Endothelial cell of umbilical vein (primary cell): Measurements from ENCODE around the gene CCNI. TPM values are rescaled to one million over a fixed set of nuclear protein-coding genes. Genes with fewer than 3 reads are reported as not detected.

Experiments
- BruUV-seq: library from RNA; stranded (reverse); fragments of 400-500 nt; replicated peaks from 2 replicates; lab custom pipeline; 2021; lab: Mats Ljungman, UMichigan
- CTCF ChIA-PET: fragments of 300-600, 350-600 bp; sonication (Branson Sonifier 250); formaldehyde crosslinking; loops from one replicate; lab custom pipeline; 2021; ENCODE audit warnings: antibody characterized with exemption, inconsistent platforms; lab: Charles Lee
- POLR2A ChIA-PET: fragments of 300-600, 350-600 bp; sonication (Branson Sonifier 250); formaldehyde crosslinking; loops from one replicate; lab custom pipeline; 2021; ENCODE audit warnings: antibody characterized with exemption, inconsistent platforms; lab: Charles Lee
- DNase-seq: peaks from one replicate; pipeline ENCODE4 v3.0.0-alpha.2; 2011; ENCODE audit warnings: low read depth, low spot score
- FAIRE-seq: peaks from 2 replicates; lab custom pipeline; 2011; peaks lifted over from hg19 to GRCh38; lab: Jason Lieb, UNC
- H2AFZ ChIP-seq: 2 replicates; pipeline ENCODE4 v1.6.0; 2012; ENCODE audit warnings: low read depth, low read length, control low read depth, inconsistent platforms
- H3K27ac ChIP-seq: 2 replicates; pipeline ENCODE4 v1.5.1; 2011; ENCODE audit warnings: low read depth, mild to moderate bottlenecking, control low read depth, low read length, moderate library complexity; ENCODE audit not compliant: insufficient read depth
- H3K27me3 ChIP-seq, 2 experiments: 2 replicates each; pipeline versions ENCODE4 v1.6.0 to v1.6.1; 2011; ENCODE audit warnings: low read length in 2 of 2, mixed read lengths in 1 of 2; ENCODE audit not compliant: control insufficient read depth in 2 of 2, insufficient read depth in 2 of 2
- H3K36me3 ChIP-seq, 2 experiments: 2 replicates in 1 of 2; 3 replicates in 1 of 2; pipeline ENCODE4 v1.5.1; 2011; ENCODE audit warnings: low read length in 2 of 2, mild to moderate bottlenecking in 1 of 2, moderate library complexity in 1 of 2; ENCODE audit not compliant: control insufficient read depth in 2 of 2, insufficient read depth in 2 of 2; ENCODE audit errors: extremely low read depth in 1 of 2
- H3K4me1 ChIP-seq: 3 replicates; pipeline ENCODE4 v1.5.1; 2011; ENCODE audit warnings: mild to moderate bottlenecking, low read length; ENCODE audit not compliant: control insufficient read depth, insufficient read depth; ENCODE audit errors: extremely low read depth
- H3K4me2 ChIP-seq: 2 replicates; pipeline ENCODE4 v1.6.1; 2011; ENCODE audit warnings: low read length, control low read depth, mixed read lengths; ENCODE audit not compliant: insufficient read depth
- H3K4me3 ChIP-seq, 3 experiments: fragments of 200-600 bp in 1 of 3; sonication (generic), shearing (Covaris generic) in 1 of 3; replicated peaks in 1 of 3; 2 replicates each; pipeline ENCODE4 v1.5.1; 2011 to 2016; ENCODE audit warnings: control low read depth in 3 of 3, low read length in 3 of 3, mild to moderate bottlenecking in 2 of 3, inconsistent platforms in 1 of 3, low read depth in 1 of 3, moderate library complexity in 1 of 3; ENCODE audit not compliant: insufficient read depth in 1 of 3
- H3K79me2 ChIP-seq: 2 replicates; pipeline ENCODE4 v1.6.0; 2012; ENCODE audit warnings: low read length, inconsistent platforms; ENCODE audit not compliant: control insufficient read depth, insufficient read depth
- H3K9ac ChIP-seq: replicated peaks from 2 replicates; pipeline ENCODE3; 2011; ENCODE audit warnings: low read length, control low read depth; ENCODE audit not compliant: insufficient read depth; ENCODE audit errors: extremely low read depth
- H3K9me1 ChIP-seq: replicated peaks from 3 replicates; pipeline ENCODE4 v1.6.0; 2011; ENCODE audit warnings: mild to moderate bottlenecking, low read length; ENCODE audit not compliant: control insufficient read depth, insufficient read depth; ENCODE audit errors: extremely low read depth
- H3K9me3 ChIP-seq: replicated peaks from 2 replicates; pipeline ENCODE4 v1.5.1; 2012; ENCODE audit warnings: low read length, inconsistent platforms; ENCODE audit not compliant: control insufficient read depth, insufficient read depth
- H4K20me1 ChIP-seq: replicated peaks from 2 replicates; pipeline ENCODE3; 2011; ENCODE audit warnings: mild to moderate bottlenecking, low read length; ENCODE audit not compliant: control insufficient read depth, insufficient read depth; ENCODE audit errors: extremely low read depth
- CTCF ChIP-seq, 2 donors: IDR thresholded peaks; 1 replicate in 1 of 2; 2 replicates in 1 of 2; pipeline ENCODE4 v1.5.1; 2011; ENCODE audit warnings: low read length in 2 of 2, mild to moderate bottlenecking in 2 of 2, moderate library complexity in 2 of 2, control low read depth in 1 of 2, inconsistent platforms in 1 of 2, low read depth in 1 of 2; ENCODE audit not compliant: insufficient read depth in 1 of 2; ENCODE audit errors: extremely low read depth in 1 of 2
- EZH2 ChIP-seq: IDR thresholded peaks from 2 replicates; pipeline ENCODE4 v1.6.1; 2012; ENCODE audit warnings: borderline replicate concordance, low read depth, mild to moderate bottlenecking, moderate library complexity, low read length, inconsistent platforms; ENCODE audit not compliant: severe bottlenecking
- FOS ChIP-seq: IDR thresholded peaks from 2 replicates; pipeline ENCODE4 v1.6.1; 2011; ENCODE audit warnings: mild to moderate bottlenecking, low read length, moderate library complexity, borderline replicate concordance; ENCODE audit not compliant: insufficient read depth
- JUN ChIP-seq: IDR thresholded peaks from 2 replicates; pipeline ENCODE4 v1.6.1; 2011; ENCODE audit warnings: borderline replicate concordance, low read depth; ENCODE audit not compliant: insufficient read length, insufficient read depth
- MAX ChIP-seq: IDR thresholded peaks from 2 replicates; pipeline ENCODE4 v1.6.1; 2011; ENCODE audit not compliant: insufficient read depth, insufficient read length
- MYC ChIP-seq: IDR thresholded peaks from one replicate; pipeline ENCODE4 v1.6.1; 2011; ENCODE audit warnings: mild to moderate bottlenecking, low read depth, low read length
- POLR2A ChIP-seq: IDR thresholded peaks from 2 replicates; pipeline ENCODE4 v1.6.1; 2012; ENCODE audit warnings: low read depth, mild to moderate bottlenecking, control low read depth, low read length
- POLR2AphosphoS5 ChIP-seq: IDR thresholded peaks from 2 replicates; pipeline ENCODE4 v1.6.1; 2012; ENCODE audit warnings: low read depth, mild to moderate bottlenecking, control low read depth, low read length, moderate library complexity; ENCODE audit not compliant: insufficient read depth
- dilution Hi-C: fragments of 300-500 bp; cut with MboI; formaldehyde crosslinking; loops from one replicate; pipeline ENCODE4 v1.15.0; 2019; ENCODE audit warnings: low sequenced_read_pairs; ENCODE audit not compliant: extremely low pct_ligation_motif_present
- intact Hi-C: fragments of 100-400 bp; cut with micrococcal nuclease; formaldehyde crosslinking; loops from one replicate; pipeline ENCODE4 v1.10.0; 2022
- polyA plus RNA-seq, 4 experiments: library from polyadenylated mRNA; depleted of rRNA in 3 of 4; stranded (reverse) in 3 of 4; unstranded in 1 of 4; fragments of >200 nt; gene quantifications; 2 replicates each; pipeline versions ENCODE4 v1.2.1 to v1.2.3, GENCODE V29; 2011 to 2012; ENCODE audit warnings: missing spikeins in 1 of 4
- total RNA-seq: library from RNA; stranded (reverse); gene quantifications from 2 replicates; pipeline ENCODE4 v1.2.3, GENCODE V29; 2021

The CCNI gene
- total and polyA plus RNA-seq, 2 donors (not counting 3 experiments of a cell fraction or from before 2014, with no cell fraction given) = 88.6 to 212 TPM

GRCh38 chr4:77073981-77074380, 1.8 kb downstream of the CCNI start:
- Histone ChIP-seq H3K4me3 (peak overlapping the region; percentile 83 to 90 (median 89)), H3K9me3 (no peaks in the 10 kb centered on the region), H3K27ac (peak overlapping the region; percentile 15), H4K20me1 (peaks cover 21% of the 10 kb centered on the region), H3K79me2 (peaks cover 64% of the 10 kb centered on the region), H3K27me3 (no peaks in the 10 kb centered on the region), H3K4me2 (peak overlapping the region; percentile 93), H2AFZ (no peak overlapping the region), H3K9me1 (no peaks in the 10 kb centered on the region), H3K36me3 (no peaks in the 10 kb centered on the region), H3K9ac (peak overlapping the region; percentile 99), H3K4me1 (peaks cover 22% of the 10 kb centered on the region)
- ChIA-PET POLR2A (interaction anchor here (0.5 to 1.2 kb wide), 2 partner anchors 26 to 87 kb away, joined by 3 to 4 read pairs; no protein-coding TSS in a partner anchor), CTCF (interaction anchor here (1.0 to 8.1 kb wide), 7 partner anchors 9 to 129 kb away, joined by 3 to 71 read pairs (median 7); no protein-coding TSS in a partner anchor)
- no peak for DNase-seq
- no peak for FAIRE-seq
- BruUV-seq = no TSS peak
- dilution Hi-C loops = no loop called here
- intact Hi-C loops = loop anchor here (2.0 to 10.0 kb wide), 2 partner anchors 17 to 929 kb away; partner anchors contain the start of gene NUP54
- TF ChIP-seq MAX (no peak), MYC (no peak), EZH2 (no peak), JUN (no peak), FOS (no peak), POLR2AphosphoS5 (no peak), CTCF (IDR thresholded peaks at IDR 0.05; ENCODE audit: extremely low read depth in 1 of 2, insufficient read depth in 1 of 2, low read depth in 1 of 2, low read length in 2 of 2) (no peak), POLR2A (no peak)
